GM18520 (cell line): Measurements from ENCODE around the gene IRGQ.
"Not testable (repeated sequence)": the region's sequence is repeated elsewhere in the genome, so short reads cannot be mapped to it uniquely, and the experiment has no call there.

Experiments
- ATAC-seq: cut with Tn5 transposase; IDR thresholded peaks from one replicate; pipeline ENCODE4 v1.9.1; 2021; ENCODE audit not compliant: unreplicated experiment

Gene IRGQ

DNA sequence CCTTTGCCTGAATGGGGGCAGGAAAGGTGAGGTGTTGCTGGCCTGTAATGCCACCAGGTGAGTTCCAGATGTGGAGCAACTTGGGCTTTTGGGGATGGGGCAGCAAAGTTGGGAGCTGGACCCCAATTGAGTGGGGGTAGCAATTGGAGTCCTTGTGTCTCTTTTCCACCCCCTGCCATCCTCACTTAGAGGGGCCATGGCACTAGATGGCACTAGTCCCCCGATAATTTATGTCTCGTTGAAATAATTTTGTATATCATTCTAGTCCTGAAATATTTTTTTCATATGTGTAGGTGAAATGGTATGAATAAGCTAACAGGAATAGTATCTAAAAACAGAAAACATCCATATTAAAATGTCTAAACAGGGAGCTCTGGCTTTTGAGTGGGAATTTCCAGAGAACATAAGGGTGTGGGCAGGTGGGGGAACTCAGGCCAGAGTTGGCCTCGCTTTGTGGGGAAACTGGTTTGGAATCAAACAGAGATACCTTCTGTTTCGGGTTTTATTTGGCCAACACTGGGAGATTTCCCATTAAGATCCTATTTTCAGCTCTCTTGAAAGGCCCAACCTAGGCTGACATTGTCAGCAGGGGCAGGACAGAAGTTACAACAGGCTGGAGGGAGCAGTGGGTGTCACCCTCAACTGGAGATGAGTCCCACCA, 3.8 kb upstream of the IRGQ start:
- ATAC-seq: no peak

DNA sequence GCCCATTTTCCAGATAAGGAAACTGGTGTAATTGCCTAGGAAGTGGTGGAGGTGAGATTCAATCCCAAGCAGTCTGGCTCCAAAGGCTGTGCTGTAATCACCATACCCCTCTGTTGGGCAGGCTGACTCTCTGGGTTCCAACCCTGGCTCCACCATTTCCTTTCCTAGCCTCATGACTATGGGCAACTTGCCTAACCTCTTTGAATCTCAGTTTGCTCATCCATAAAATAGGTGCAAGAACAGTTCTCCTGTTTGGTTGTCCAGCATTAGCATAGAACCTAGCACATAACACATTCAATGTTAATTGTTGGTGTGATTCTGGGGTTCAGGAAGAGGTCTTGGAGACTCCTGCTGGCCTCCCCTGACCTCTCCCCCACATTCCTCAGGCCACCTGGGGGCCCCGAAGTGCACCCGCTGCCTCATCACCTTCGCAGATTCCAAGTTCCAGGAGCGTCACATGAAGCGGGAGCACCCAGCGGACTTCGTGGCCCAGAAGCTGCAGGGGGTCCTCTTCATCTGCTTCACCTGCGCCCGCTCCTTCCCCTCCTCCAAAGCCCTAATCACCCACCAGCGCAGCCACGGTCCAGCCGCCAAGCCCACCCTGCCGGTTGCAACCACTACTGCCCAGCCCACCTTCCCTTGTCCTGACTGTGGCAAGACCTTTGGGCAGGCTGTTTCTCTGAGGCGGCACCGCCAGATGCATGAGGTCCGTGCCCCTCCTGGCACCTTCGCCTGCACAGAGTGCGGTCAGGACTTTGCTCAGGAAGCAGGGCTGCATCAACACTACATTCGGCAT, 2.7 kb upstream of the IRGQ start:
- no peak for ATAC-seq

DNA sequence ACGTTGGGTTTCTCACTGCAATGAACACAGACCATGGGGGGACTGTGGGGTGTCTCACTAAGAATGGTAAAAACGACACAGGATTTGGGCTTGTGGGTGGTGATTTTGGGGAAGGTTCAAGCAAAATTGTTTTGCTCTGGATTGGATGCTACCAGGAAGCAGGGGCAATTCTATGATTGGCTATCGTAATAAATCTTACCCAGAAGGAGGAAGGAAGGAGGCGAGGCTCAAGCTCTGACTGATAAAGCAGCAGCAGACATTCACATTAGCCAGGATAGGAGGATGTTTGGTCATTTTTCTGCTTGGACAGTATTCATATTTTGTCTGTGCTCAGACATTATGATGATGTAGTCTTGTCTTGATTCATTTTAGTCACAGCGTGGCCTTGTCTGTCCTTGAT, 1.9 kb upstream of the IRGQ start:
- no peak for ATAC-seq

DNA sequence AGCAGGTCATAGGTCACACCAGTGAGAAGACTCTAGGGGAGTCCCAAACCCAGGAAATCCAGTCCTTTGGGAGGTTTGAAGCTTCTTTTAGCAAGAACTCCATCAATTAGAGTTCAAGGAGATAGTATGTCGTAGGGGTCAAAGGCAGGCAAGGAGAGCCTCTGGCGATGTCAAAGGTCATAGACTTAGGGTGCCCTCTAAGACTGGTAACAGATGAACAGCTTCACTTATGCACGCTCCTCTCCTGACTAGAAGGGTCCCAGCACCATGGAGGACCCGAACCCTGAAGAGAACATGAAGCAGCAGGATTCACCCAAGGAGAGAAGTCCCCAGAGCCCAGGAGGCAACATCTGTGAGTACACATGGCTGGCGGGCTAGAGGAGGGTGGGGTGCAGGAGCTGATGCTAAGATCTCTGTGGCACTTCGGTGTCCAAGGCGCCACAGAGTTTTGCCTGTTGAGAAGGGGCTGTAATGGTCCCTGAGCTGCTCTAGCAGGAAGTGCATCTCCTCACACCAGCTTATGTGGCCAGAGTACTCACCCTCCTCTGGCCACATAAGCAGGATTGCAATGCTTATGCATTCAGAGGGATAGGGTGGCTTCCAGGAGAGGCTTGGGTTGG, 1.0 kb upstream of the IRGQ start:
- ATAC-seq: no peak

DNA sequence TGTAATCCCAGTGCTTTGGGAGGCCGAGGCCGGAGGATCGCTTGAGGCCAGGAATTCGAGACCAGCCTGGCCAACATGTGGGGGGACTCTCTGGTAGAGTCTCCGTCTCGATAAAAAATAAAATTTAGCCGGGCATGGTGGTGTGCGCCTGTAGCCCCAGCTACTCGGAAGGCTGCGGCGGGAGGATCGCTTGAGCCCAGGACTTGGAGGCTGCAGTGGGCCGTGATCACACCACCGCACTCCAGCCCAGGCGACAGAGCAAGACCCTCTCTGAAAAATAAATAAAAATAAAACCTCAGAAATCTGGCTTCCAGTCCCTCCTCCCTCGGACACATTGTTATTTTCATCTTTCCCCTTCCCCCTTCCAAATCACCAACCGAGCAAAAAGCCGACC, 332 bp downstream of the IRGQ start:
- ATAC-seq: no peak

DNA sequence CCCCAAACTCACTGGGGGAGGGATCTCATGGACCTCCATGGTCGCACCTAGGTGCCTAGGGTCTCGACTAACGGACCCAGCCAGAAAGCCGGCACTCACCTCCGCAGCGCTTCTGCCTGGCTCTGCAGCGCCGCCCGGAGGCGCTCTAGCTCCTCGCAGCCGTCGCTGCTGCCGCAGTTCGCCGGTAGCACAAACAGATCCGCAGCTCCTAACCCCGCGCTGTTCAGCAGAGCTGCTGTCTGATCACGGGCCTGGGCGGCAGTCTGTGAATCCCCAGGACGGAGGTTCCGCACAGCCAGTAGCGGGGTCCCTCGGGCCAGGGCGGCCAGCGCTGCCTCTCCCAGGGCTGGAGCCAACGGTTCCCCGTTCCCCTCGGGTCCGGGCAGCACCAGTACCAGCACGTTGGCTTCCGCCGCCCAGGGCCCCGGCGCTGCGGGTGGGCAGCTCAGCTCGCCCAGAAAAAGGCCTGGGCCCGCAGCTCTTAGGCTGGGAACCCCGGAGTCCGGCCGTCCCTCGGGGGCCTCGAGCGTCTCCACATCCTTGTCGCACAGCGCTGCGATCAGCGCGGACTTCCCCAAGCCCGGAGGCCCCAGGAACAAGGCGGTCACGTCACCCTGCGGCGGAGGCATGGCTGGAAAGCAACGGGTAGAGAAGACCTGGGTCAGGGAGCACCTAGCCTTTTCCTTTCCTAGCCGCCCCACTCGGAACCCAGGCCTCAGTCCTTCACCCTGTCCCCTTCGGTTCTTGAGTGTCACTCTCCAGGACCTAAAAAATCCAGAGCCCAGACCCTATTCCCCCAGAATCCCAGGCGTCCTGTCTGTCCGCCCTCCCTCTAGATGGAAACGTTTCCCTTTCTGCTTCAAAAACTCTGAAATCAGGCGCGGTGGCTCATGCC, 977 bp downstream of the IRGQ start:
- ATAC-seq: no peak

DNA sequence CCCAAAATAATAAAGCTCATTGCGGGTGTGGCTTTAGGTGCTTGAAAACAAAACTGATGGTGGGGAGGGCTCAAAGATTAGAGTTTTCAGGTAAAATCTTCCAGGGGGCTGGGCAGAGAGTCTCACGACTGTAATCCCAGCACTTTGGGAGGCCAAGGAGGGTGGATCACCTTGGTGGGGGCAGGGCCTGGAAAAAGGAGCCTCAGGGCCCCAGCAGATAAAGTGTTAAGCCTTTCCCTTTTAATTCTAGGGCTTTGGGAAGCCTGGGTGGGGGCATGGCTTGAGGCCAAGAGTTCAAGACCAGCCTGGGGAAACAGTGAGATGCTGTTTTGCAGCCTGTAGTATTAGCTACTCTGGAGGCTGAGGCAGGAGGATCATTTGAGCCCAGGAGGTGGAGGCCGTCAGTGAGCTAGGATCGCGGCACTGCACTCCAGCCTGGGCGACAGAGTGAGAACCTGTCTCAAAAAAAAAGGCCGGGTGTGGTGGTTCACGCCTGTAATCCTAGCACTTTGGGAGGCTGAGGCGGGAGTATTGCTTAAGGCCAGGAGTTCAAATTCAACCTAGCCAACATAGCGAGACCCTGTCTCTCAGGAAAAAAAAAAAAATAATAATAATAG, 1.7 kb downstream of the IRGQ start:
- ATAC-seq: no peak

DNA sequence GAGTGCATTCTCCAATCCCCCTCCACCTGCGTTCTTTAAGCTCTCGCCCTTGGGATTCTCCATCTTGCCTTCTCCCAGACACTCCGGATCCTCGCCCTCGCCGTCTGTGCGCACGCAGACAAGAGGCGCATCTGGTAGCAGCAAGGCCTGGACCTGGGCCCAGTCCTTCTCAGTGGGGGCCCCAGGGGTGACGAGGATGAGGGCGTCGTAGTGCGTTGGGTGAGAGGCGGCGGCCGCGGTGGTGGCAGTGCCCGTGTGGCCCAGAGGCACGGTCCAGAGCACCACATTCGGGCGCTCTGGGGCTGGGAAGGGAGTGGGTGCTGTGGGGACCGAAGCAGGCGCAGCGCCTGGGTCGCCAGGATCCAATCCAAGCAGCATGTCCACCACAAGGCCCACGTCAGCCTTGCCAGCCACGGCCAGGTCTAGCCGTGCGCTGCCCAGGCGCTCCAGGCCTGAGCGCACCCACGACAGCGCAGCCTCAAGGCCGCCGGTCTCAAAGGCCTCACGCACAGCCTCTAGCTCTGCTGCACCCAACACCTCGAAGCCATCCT, 3.1 kb downstream of the IRGQ start:
- no peak for ATAC-seq

DNA sequence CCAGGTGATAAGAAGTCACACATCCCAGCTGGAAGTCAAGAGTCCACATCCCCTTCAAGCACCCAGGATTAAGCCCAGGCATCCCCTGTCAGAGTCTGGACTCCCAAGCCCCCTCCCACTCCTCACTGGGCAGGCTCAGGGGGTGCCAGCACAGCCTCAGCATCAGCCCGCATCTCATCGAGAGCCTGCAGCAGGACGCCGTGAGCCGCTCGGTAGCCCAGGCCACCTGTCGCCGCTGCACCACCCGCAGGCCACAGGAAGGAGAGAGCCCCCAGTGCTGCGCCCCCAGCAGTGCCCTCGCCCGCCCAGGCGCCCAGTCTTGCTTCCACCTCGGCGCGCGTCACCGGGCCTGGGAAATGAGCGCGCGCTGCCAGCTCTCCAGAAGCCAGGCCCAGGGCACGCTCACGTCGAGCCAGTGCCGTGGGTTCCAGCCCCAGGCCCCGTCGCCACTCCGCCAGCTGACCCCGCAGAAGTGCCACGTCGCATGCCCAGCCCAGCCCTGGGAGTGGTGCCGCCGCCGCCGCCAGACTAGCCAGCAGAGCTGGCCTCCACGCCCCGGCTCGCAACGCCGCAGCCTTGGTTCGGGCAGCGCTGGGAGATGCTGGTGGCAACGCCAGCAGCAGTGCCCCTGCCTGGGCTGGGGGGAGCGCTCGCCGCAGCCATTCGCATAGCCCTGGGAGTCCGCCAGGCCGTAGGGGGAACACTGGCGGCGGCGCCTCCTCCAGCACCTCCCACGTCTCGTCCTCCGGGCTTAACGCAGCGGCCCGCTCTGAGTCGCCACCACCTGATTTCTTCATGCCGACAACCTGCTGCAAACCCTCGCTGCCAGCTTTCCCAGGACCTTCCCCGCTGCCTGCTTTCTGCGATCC, 3.8 kb downstream of the IRGQ start:
- ATAC-seq: no peak

DNA sequence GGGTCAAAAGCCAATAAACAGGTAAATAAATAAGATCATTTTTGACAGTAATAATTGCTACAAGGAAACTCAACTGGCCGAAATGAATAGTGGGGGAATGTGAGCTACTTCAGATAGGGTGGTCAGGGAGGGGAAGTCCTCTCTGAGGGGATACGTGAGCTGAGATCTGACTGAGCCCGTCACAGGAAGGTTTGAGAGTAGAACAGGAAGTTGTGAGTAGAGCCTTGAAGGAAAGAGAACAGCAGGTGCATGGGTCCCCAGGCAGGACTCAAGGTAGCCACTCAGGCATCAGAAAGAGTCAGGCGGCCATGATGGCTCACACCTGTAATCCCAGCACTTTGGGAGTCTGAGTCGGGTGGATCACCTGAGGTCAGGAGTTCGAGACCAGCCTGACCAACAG, 6.3 kb downstream of the IRGQ start:
- no peak for ATAC-seq

DNA sequence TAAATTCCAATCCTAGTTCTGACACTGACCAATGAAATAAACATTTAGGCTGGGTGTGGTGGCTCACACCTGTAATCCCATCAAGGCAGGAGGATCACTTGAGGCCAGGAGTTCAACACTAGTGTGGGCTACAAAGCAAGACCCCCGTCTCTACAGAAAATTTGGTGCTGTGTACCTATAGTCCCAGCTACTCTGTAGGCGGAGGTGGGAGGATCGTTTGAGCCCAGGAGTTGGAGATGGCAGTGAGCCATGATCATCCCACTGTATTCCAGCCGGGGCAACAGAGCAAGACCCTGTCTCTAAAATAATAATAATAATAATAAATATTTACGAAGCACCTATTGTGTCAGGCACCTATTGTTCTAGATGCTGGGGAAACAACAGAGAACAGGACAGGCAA, 6.7 kb downstream of the IRGQ start:
- no peak for ATAC-seq

DNA sequence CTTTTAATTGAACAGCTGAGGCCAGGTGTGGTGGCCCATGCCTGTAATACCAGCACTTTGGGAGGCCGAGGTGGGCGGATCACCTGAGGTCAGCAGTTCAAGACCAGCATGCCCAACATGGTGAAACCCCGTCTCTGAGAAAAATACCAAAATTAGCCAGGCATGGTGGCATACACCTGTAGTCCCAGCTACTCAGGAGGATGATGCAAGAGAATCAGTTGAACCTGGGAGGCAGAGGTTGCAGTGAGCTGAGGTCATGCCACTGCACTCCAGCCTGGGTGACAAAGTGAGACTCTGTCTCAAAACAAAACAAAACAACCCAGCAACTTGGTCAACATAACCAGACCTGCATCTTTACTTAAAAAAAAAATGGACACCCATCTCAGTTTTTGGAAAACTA, 8.9 kb downstream of the IRGQ start:
- not testable (repeated sequence) for ATAC-seq

DNA sequence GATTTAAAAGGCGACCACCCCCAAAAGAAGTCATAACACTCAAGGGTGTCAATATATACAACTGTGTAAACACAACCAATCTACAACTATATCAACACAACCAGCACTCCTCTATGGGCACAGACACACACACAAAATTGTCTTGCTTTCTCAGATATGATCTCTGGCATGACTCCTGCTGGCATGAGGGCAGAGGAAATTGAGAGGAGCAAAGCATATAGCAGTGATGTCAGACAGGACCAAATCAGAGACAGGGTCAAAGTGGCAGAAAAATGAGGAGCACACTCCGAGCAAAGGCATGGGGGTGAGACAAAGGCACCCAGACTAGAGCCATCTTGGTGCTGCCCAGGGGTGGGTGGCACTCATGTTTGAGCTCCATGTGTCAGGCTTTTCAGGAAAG, 9.6 kb downstream of the IRGQ start:
- no peak for ATAC-seq

DNA sequence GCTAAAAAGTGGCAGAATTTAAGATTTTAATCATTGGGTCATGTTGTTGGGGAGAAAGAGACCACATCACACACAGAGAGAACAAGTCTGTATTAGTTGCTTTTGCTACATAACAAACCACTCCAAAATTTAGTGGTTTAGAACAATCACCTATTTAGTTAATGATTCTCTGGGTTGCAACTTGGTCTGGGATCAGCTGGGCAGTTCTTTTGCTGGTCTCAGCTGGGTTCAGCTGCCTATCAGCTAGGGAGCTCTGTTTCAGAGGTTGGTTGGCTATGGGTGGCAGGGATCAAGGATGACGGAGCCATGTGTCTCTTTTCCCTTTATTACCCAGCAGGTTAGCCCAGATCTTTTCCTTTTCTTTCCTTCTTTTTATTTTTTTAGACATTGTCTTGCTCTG, 11.4 kb downstream of the IRGQ start:
- no peak for ATAC-seq

DNA sequence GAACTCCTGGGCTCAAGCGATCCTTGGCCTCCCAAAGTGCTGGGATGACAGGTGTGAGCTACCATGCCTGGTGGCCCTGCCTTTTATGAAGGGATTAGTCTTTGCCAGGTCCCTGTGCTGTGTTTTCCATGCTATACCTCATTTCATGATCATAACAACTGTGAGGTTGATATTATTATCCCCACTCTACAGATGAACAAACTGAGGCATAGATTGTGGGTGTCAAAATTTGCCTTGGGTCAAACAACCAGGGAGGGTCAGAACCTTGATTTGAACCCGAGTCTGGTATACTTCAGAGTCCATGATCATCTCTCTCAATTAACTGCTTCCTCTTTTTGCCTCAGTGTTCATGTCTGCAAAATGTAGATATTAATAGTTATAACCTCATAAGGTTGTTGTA, 13.4 kb downstream of the IRGQ start:
- no peak for ATAC-seq

DNA sequence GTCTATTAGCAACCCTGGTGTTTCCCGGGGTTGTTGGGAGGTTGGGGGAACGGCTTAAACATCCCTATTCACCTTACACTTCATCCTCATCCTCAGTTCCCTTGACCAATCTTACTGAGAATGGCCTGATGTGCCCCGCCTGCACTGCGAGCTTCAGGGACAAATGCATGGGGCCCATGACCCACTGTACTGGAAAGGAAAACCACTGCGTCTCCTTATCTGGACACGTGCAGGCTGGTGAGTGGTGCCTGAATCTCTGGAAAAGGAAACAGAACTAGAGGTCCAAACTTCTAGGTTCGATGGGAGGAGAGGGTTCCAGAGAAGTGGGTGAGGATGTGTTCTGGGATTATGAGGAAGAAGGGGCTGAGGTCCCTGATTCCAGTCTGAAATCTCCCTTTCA, 14.5 kb downstream of the IRGQ start:
- ATAC-seq: no peak

DNA sequence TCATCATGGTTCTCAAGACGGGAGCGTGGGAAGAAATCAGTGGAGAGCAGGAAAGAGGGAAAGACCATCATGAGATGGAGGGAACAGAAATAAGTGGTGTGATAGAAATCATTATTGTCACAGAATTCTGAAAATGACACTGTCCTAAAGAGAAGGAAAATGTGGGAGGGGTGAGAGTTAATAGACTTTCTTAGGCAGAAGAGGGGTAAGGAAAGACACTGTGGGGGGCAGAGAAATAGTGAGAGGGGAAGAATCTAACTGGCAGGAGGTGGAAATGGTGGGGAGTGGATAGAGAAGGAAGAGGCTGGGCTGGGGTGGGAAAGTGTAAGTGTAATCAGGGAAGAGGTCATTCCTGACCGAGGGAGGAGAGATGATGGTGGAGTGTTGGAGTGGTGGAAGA, 17.1 kb downstream of the IRGQ start:
- ATAC-seq: no peak

DNA sequence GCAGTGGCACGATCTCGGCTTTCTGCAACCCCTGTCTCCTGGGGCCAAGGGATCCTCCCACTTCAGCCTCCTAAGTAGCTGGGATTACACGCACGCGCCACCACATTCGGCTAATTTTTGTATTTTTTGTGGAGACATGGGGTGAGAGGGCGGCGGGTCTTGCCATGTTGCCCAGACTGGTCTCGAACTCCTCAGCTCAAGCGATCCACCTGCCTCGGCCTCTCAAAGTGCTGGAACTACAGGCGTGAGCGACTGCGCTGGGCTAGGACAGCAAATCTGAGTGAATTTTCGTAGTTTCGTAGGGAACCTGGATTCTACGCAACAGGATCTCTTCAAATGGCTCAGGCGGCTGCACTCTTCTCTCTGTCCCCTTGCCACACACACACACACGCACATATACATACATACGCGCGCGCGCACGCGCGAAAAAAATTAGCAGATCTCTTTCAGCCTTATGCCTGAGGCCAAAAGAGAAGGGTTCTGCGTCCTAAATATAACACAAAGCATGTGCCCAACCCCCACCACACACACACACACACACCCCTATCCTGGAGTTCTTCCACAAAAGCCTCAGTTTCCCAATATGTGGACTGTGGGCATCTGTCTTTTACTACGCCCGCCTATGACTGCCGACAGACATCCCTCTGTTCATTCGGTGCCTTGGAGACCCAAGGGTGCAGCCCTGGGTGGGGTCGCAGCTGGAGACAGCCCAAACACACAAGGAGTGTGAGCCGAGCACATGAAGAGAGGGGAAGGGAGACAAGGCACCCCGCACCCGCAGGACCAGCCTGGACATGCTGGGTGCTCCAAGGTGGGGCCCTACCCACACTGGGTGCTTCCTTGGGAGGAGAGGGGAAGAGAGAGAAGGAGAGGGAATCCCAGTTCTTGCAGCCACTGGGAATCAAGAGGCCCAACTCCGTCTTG, 19.7 kb downstream of the IRGQ start:
- no peak for ATAC-seq
